ENCODE data around the gene HSF2BP. TPM values are rescaled to one million over a fixed set of nuclear protein-coding genes. Genes with fewer than 3 reads are reported as not detected.
A peak's percentile ranks its signal among the peaks of the same experiment; 100 is the strongest.
"Not testable (repeated sequence)": the region's sequence is repeated elsewhere in the genome, so short reads cannot be mapped to it uniquely, and the experiment has no call there.

Gene HSF2BP
- total RNA-seq: 1 to 10 TPM; 1.7 to 2.1 (median 1.9) TPM

GRCh38 chr21:43659136-43660000, at the start of gene HSF2BP, which contains the start of gene RRP1B:
Gene HSF2BP (minus strand): TSS chr21:43659488. CDS start chr21:43658096, 1,392 bp downstream.
Gene RRP1B (plus strand): TSS chr21:43659560. CDS start chr21:43659665, 105 bp downstream.
- Mint-ChIP-seq H3K4me1 (ENCODE audit: low read depth) (peaks cover 46% of the 10 kb centered on the region), H3K4me3 (peak within 1 kb of the TSS; percentile 95), H3K27me3 (ENCODE audit: low read depth) (no peaks in the 10 kb centered on the region), H3K9me3 (no peaks in the 10 kb centered on the region), H3K36me3 (ENCODE audit: insufficient read depth) (peaks cover 21% of the 10 kb centered on the region)
- ATAC-seq (peak; percentile 93), DNase-seq (peak; percentile 78)

GRCh38 chr21:43708745-43709381, 49.6 kb upstream of the HSF2BP start:
- Mint-ChIP-seq H3K9me3 (no peaks in the 10 kb centered on the region), H3K27me3 (ENCODE audit: low read depth) (no peaks in the 10 kb centered on the region), H3K36me3 (ENCODE audit: insufficient read depth) (no peaks in the 10 kb centered on the region), H3K4me3 (no peak overlapping the region), H3K4me1 (ENCODE audit: low read depth) (no peaks in the 10 kb centered on the region)
- DNase-seq (no peak), ATAC-seq (no peak)

- peaks cover 6% of the 10 kb centered on the region for H3K4me1 Mint-ChIP-seq (ENCODE audit: low read depth)
- DNase-seq (no peak), ATAC-seq (no peak)
- no peak overlapping the region for H3K4me3 Mint-ChIP-seq
- no peaks in the 10 kb centered on the region for H3K27me3 Mint-ChIP-seq (ENCODE audit: low read depth)
- H3K36me3 Mint-ChIP-seq (ENCODE audit: insufficient read depth): no peaks in the 10 kb centered on the region
- H3K9me3 Mint-ChIP-seq: no peaks in the 10 kb centered on the region
These were observed 48.2 kb upstream of the HSF2BP start for GRCh38 chr21:43707462-43707861.

- DNase-seq (no peak), ATAC-seq (peak; percentile 41 to 43)
- H3K4me1 Mint-ChIP-seq (ENCODE audit: low read depth): peaks cover 6% of the 10 kb centered on the region
- H3K27me3 Mint-ChIP-seq (ENCODE audit: low read depth): no peaks in the 10 kb centered on the region
- H3K4me3 Mint-ChIP-seq: no peak overlapping the region
- H3K36me3 Mint-ChIP-seq (ENCODE audit: insufficient read depth): peaks cover 7% of the 10 kb centered on the region
- H3K9me3 Mint-ChIP-seq: no peaks in the 10 kb centered on the region
These were observed 44.0 kb upstream of the HSF2BP start for GRCh38 chr21:43703035-43703880.

- peaks cover 6% of the 10 kb centered on the region for H3K4me1 Mint-ChIP-seq (ENCODE audit: low read depth)
- peaks cover 8% of the 10 kb centered on the region for H3K36me3 Mint-ChIP-seq (ENCODE audit: insufficient read depth)
- H3K27me3 Mint-ChIP-seq (ENCODE audit: low read depth): no peaks in the 10 kb centered on the region
- ATAC-seq: peak; percentile 6 to 37
- H3K9me3 Mint-ChIP-seq: no peaks in the 10 kb centered on the region
- DNase-seq: no peak
- no peak overlapping the region for H3K4me3 Mint-ChIP-seq
These were observed 43.4 kb upstream of the HSF2BP start for GRCh38 chr21:43702785-43703034.

GRCh38 chr21:43701936-43702784, 42.9 kb upstream of the HSF2BP start:
- peaks cover 11% of the 10 kb centered on the region for H3K36me3 Mint-ChIP-seq (ENCODE audit: insufficient read depth)
- peaks cover 6% of the 10 kb centered on the region for H3K4me1 Mint-ChIP-seq (ENCODE audit: low read depth)
- H3K4me3 Mint-ChIP-seq: no peak overlapping the region
- no peak for DNase-seq
- H3K27me3 Mint-ChIP-seq (ENCODE audit: low read depth): no peaks in the 10 kb centered on the region
- no peak for ATAC-seq
- H3K9me3 Mint-ChIP-seq: no peaks in the 10 kb centered on the region

GRCh38 chr21:43699933-43700599, 40.8 kb upstream of the HSF2BP start:
- no peak overlapping the region for H3K4me3 Mint-ChIP-seq
- H3K4me1 Mint-ChIP-seq (ENCODE audit: low read depth): peaks cover 6% of the 10 kb centered on the region
- H3K9me3 Mint-ChIP-seq: no peaks in the 10 kb centered on the region
- H3K27me3 Mint-ChIP-seq (ENCODE audit: low read depth): no peaks in the 10 kb centered on the region
- ATAC-seq (no peak), DNase-seq (no peak)
- peaks cover 27% of the 10 kb centered on the region for H3K36me3 Mint-ChIP-seq (ENCODE audit: insufficient read depth)

GRCh38 chr21:43699492-43699777, 40.1 kb upstream of the HSF2BP start:
- not testable (repeated sequence) for H3K27me3 Mint-ChIP-seq (ENCODE audit: low read depth); ATAC-seq; H3K4me1 Mint-ChIP-seq (ENCODE audit: low read depth); H3K9me3 Mint-ChIP-seq; H3K4me3 Mint-ChIP-seq; DNase-seq
- H3K36me3 Mint-ChIP-seq (ENCODE audit: insufficient read depth): peaks cover 28% of the 10 kb centered on the region

- H3K36me3 Mint-ChIP-seq (ENCODE audit: insufficient read depth): peaks cover 32% of the 10 kb centered on the region
- no peaks in the 10 kb centered on the region for H3K9me3 Mint-ChIP-seq
- H3K4me3 Mint-ChIP-seq: no peak overlapping the region
- DNase-seq (no peak), ATAC-seq (peak in 1 of 2 donors; percentile 71)
- peaks cover 4% of the 10 kb centered on the region for H3K4me1 Mint-ChIP-seq (ENCODE audit: low read depth)
- H3K27me3 Mint-ChIP-seq (ENCODE audit: low read depth): no peaks in the 10 kb centered on the region
These were observed 38.7 kb upstream of the HSF2BP start for GRCh38 chr21:43697758-43698643.

GRCh38 chr21:43696214-43696613, 36.9 kb upstream of the HSF2BP start:
- ATAC-seq: no peak
- H3K27me3 Mint-ChIP-seq (ENCODE audit: low read depth): no peaks in the 10 kb centered on the region
- H3K9me3 Mint-ChIP-seq: no peaks in the 10 kb centered on the region
- no peak overlapping the region for H3K4me3 Mint-ChIP-seq
- H3K36me3 Mint-ChIP-seq (ENCODE audit: insufficient read depth): peaks cover 38% of the 10 kb centered on the region
- H3K4me1 Mint-ChIP-seq (ENCODE audit: low read depth): no peaks in the 10 kb centered on the region
- DNase-seq: no peak

GRCh38 chr21:43694437-43695079, 35.3 kb upstream of the HSF2BP start:
- Mint-ChIP-seq H3K9me3 (no peaks in the 10 kb centered on the region), H3K36me3 (ENCODE audit: insufficient read depth) (peaks cover 45% of the 10 kb centered on the region), H3K27me3 (ENCODE audit: low read depth) (no peaks in the 10 kb centered on the region), H3K4me3 (no peak overlapping the region), H3K4me1 (ENCODE audit: low read depth) (no peaks in the 10 kb centered on the region)
- DNase-seq (no peak), ATAC-seq (no peak)

- Mint-ChIP-seq H3K9me3 (no peaks in the 10 kb centered on the region), H3K4me1 (ENCODE audit: low read depth) (no peaks in the 10 kb centered on the region), H3K36me3 (ENCODE audit: insufficient read depth) (peaks cover 43% of the 10 kb centered on the region), H3K27me3 (ENCODE audit: low read depth) (no peaks in the 10 kb centered on the region), H3K4me3 (no peak overlapping the region)
- no peak for ATAC-seq
- no peak for DNase-seq
These were observed 34.7 kb upstream of the HSF2BP start for GRCh38 chr21:43693981-43694380.
